Measurements from ENCODE around the gene CYS1. TPM values are rescaled to one million over a fixed set of nuclear protein-coding genes. Genes with fewer than 3 reads are reported as not detected.

Gene CYS1
- total and polyA plus RNA-seq, 2 donors (not counting 3 experiments of a cell fraction or from before 2014, with no cell fraction given): not detected

DNA sequence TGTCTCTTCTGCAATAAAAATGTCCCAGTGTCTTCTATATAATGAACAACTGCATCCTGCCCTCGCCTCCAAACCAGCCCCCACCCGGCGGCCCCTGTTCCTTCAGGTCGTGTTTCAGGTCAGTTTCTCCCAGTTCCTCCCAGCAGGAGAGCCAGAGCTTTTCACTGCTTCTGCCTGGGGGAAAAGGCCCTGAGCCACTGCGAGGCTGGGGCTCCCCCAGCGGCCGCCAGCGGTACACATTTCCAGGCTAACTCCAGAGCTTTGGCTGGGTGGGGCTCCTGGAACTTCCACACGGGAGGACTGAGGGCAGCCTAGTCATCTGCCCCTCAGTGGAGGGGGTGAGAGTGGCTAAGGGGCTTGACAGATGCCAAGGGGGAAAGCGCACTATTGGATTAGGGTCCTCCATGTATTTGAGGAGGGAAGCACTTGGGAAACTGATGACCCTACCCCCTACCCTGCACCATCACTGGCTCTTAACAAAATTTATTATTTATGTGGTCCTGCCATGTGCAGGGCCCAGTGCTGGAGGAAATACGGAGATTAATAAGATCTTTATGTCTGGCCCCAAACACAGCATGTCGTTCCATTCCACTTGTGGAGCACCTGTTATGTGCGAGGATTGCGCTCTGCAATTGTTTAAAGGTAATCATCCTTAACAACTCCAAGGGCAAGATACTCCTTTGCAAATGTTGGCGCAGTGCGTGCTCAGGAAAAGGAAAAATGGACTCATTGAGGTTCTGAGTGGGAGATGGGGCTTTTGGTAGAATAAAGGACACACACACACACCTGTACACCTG, 17.3 kb upstream of the CYS1 start:
- Histone ChIP-seq H4K20me1 (replicated peaks; ENCODE audit: control insufficient read depth, extremely low read depth, insufficient read depth, low read length) (no peaks in the 10 kb centered on the region), H3K79me2 (ENCODE audit: control insufficient read depth, insufficient read depth, low read length) (no peaks in the 10 kb centered on the region), H3K4me3 (replicated peaks in 1 of 3; ENCODE audit: insufficient read depth in 1 of 3, low read depth in 1 of 3, low read length in 3 of 3) (no peak overlapping the region), H3K9me3 (replicated peaks; ENCODE audit: control insufficient read depth, insufficient read depth, low read length) (no peaks in the 10 kb centered on the region), H3K27ac (ENCODE audit: insufficient read depth, low read depth, low read length) (no peak overlapping the region), H3K9me1 (replicated peaks; ENCODE audit: control insufficient read depth, extremely low read depth, insufficient read depth, low read length) (no peaks in the 10 kb centered on the region), H3K27me3 (ENCODE audit: control insufficient read depth in 2 of 2, insufficient read depth in 2 of 2, low read length in 2 of 2) (peaks cover 0 to 1% of the 10 kb centered on the region in 2 experiments), H3K9ac (replicated peaks; ENCODE audit: extremely low read depth, insufficient read depth, low read length) (no peak overlapping the region), H3K36me3 (ENCODE audit: control insufficient read depth in 2 of 2, extremely low read depth in 1 of 2, insufficient read depth in 2 of 2, low read length in 2 of 2) (no peaks in the 10 kb centered on the region), H2AFZ (ENCODE audit: low read depth, low read length) (peak overlapping the region; percentile 20), H3K4me2 (ENCODE audit: insufficient read depth, low read length) (no peak overlapping the region), H3K4me1 (ENCODE audit: control insufficient read depth, extremely low read depth, insufficient read depth, low read length) (no peaks in the 10 kb centered on the region)
- no TSS peak for BruUV-seq (replicated peaks)
- ChIA-PET CTCF (interaction anchor here (0.7 to 20.2 kb wide), 42 partner anchors 9 to 403 kb away, joined by 3 to 485 read pairs (median 4); partner anchors contain the start of genes CYS1 and TAF1B), POLR2A (interaction anchor here (0.6 kb wide), 1 partner anchor 164 kb away, joined by 7 read pairs; no protein-coding TSS in a partner anchor)
- intact Hi-C loops (cut with micrococcal nuclease) (loop anchor here (1.0 to 5.0 kb wide), 3 partner anchors 16 to 285 kb away; no protein-coding TSS in a partner anchor), dilution Hi-C loops (cut with MboI; ENCODE audit: extremely low pct_ligation_motif_present, low sequenced_read_pairs) (no loop called here)
- FAIRE-seq (peak; percentile 87), DNase-seq (ENCODE audit: low read depth, low spot score) (peak; percentile 54)
- no peak for TF ChIP-seq MYC (IDR thresholded peaks at IDR 0.05; ENCODE audit: low read depth, low read length)
- TF ChIP-seq FOS (IDR thresholded peaks at IDR 0.05; ENCODE audit: borderline replicate concordance, insufficient read depth, low read length): no peak
- TF ChIP-seq POLR2AphosphoS5 (IDR thresholded peaks at IDR 0.05; ENCODE audit: insufficient read depth, low read depth, low read length): no peak
- TF ChIP-seq, protein P1, sequence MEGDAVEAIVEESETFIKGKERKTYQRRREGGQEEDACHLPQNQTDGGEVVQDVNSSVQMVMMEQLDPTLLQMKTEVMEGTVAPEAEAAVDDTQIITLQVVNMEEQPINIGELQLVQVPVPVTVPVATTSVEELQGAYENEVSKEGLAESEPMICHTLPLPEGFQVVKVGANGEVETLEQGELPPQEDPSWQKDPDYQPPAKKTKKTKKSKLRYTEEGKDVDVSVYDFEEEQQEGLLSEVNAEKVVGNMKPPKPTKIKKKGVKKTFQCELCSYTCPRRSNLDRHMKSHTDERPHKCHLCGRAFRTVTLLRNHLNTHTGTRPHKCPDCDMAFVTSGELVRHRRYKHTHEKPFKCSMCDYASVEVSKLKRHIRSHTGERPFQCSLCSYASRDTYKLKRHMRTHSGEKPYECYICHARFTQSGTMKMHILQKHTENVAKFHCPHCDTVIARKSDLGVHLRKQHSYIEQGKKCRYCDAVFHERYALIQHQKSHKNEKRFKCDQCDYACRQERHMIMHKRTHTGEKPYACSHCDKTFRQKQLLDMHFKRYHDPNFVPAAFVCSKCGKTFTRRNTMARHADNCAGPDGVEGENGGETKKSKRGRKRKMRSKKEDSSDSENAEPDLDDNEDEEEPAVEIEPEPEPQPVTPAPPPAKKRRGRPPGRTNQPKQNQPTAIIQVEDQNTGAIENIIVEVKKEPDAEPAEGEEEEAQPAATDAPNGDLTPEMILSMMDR (IDR thresholded peaks at IDR 0.05; ENCODE audit: extremely low read depth in 1 of 2, insufficient read depth in 1 of 2, low read depth in 1 of 2, low read length in 2 of 2): peak; percentile 87 to 95

Data from endothelial cell of umbilical vein (primary cell).